HepG2 (cell line): ENCODE data around the gene NUP214. TPM values are rescaled to one million over a fixed set of nuclear protein-coding genes. Genes with fewer than 3 reads are reported as not detected.

Experiments used
- ATAC-seq: fragments of 200-7000 bp; cut with Tn5 transposase; 3 replicates; pipeline ENCODE4 v1.9.1; 2020; ENCODE audit warnings: mild to moderate bottlenecking, moderate library complexity
- BruUV-seq: library from RNA; stranded (reverse); fragments of 400-500 nt; replicated peaks from 2 replicates; lab custom pipeline; 2021; lab: Mats Ljungman, UMichigan
- CTCF ChIA-PET: fragments of 300-600 bp; formaldehyde crosslinking; extraction: SDS; loops from one replicate; lab custom pipeline; 2021; ENCODE audit warnings: low total read pairs, inconsistent platforms, low intra/inter-chr PET ratio; lab: Yijun Ruan, JAX
- POLR2A ChIA-PET: fragments of 350-600 bp; sonication (Branson Sonifier 250); formaldehyde crosslinking; loops from one replicate; lab custom pipeline; 2020; ENCODE audit warnings: antibody characterized with exemption, inconsistent platforms; lab: Yijun Ruan, JAX
- DNase-seq: peaks from one replicate; pipeline ENCODE4 v3.0.0-alpha.2; 2015; ENCODE audit warnings: low spot score
- FAIRE-seq: peaks from 3 replicates; lab custom pipeline; 2011; peaks lifted over from hg19 to GRCh38; lab: Jason Lieb, UNC
- H2AFZ ChIP-seq: one replicate; pipeline ENCODE4 v1.6.1; 2011; ENCODE audit warnings: low read length, inconsistent platforms
- H3K27ac ChIP-seq: fragments of 300-600 bp; 3 replicates; pipeline ENCODE4 v1.8.0; 2011; ENCODE audit warnings: mixed run types, mild to moderate bottlenecking, mixed read lengths, low read length, inconsistent platforms; ENCODE audit not compliant: insufficient read depth; ENCODE audit errors: extremely low read length
- H3K27me3 ChIP-seq, 2 experiments: fragments of 200-600 bp in 1 of 2; 2 replicates in 1 of 2; 3 replicates in 1 of 2; pipeline versions ENCODE4 v1.6.0 to v1.8.0; 2011; ENCODE audit warnings: low read length in 2 of 2, mild to moderate bottlenecking in 2 of 2, moderate library complexity in 2 of 2, inconsistent platforms in 1 of 2; ENCODE audit not compliant: insufficient read depth in 2 of 2, control insufficient read depth in 1 of 2
- H3K36me3 ChIP-seq, 2 experiments: fragments of 200-600 bp in 1 of 2; replicated peaks in 1 of 2; 2 replicates in 1 of 2; 3 replicates in 1 of 2; pipeline versions ENCODE4 v1.5.1 to v1.8.0; 2011; ENCODE audit warnings: low read length in 2 of 2, inconsistent platforms in 1 of 2; ENCODE audit not compliant: insufficient read depth in 2 of 2, control insufficient read depth in 1 of 2
- H3K4me1 ChIP-seq: 2 replicates; pipeline ENCODE4 v1.5.1; 2012; ENCODE audit warnings: low read length, inconsistent platforms; ENCODE audit not compliant: insufficient read depth
- H3K4me2 ChIP-seq: 2 replicates; pipeline ENCODE4 v1.6.0; 2011; ENCODE audit warnings: low read depth, low read length, inconsistent platforms
- H3K4me3 ChIP-seq, 3 experiments: fragments of 200-600 bp in 1 of 3; sonication (generic), shearing (Covaris generic) in 1 of 3; replicated peaks in 1 of 3; 2 replicates each; pipeline ENCODE4 v1.5.1; 2011 to 2016; ENCODE audit warnings: low read length in 3 of 3, inconsistent platforms in 2 of 3, low read depth in 2 of 3, mild to moderate bottlenecking in 2 of 3, control low read depth in 1 of 3, mixed read lengths in 1 of 3; ENCODE audit not compliant: insufficient read depth in 1 of 3
- H3K79me2 ChIP-seq: one replicate; pipeline ENCODE4 v1.6.1; 2011; ENCODE audit warnings: low read length, inconsistent platforms; ENCODE audit not compliant: insufficient read depth
- H3K9ac ChIP-seq: 2 replicates; pipeline ENCODE4 v1.6.0; 2011; ENCODE audit warnings: mild to moderate bottlenecking, low read depth, low read length, inconsistent platforms; ENCODE audit not compliant: insufficient read depth
- H3K9me3 ChIP-seq: 2 replicates; pipeline ENCODE4 v1.5.1; 2012; ENCODE audit warnings: mild to moderate bottlenecking, low read length
- H4K20me1 ChIP-seq: 2 replicates; pipeline ENCODE4 v1.6.0; 2011; ENCODE audit warnings: inconsistent platforms, mild to moderate bottlenecking, low read length, moderate library complexity; ENCODE audit not compliant: insufficient read depth
- AHR ChIP-seq: IDR thresholded peaks from 2 replicates; pipeline ENCODE4 v1.6.1; 2018; ENCODE audit warnings: missing genetic modification reagents, missing compliant biosample characterization
- DMTF1 ChIP-seq: sonication (generic); formaldehyde crosslinking; IDR thresholded peaks from 2 replicates; pipeline ENCODE4 v1.4.0; 2020; ENCODE audit warnings: mild to moderate bottlenecking, missing genetic modification reagents
- HOXA3 ChIP-seq: sonication (generic); formaldehyde crosslinking; IDR thresholded peaks from 2 replicates; pipeline ENCODE4 v1.5.0; 2020; ENCODE audit warnings: missing genetic modification reagents
- PHF8 ChIP-seq: sonication (generic); formaldehyde crosslinking; IDR thresholded peaks from 2 replicates; pipeline ENCODE4 v1.5.0; 2020; ENCODE audit warnings: missing genetic modification reagents
- RAD51 ChIP-seq: fragments of 450-650 bp; IDR thresholded peaks from 2 replicates; pipeline ENCODE4 v1.6.1; 2016; ENCODE audit warnings: borderline replicate concordance
- ZBTB1 ChIP-seq: sonication (generic); formaldehyde crosslinking; IDR thresholded peaks from 2 replicates; pipeline ENCODE4 v1.4.0; 2020; ENCODE audit warnings: missing genetic modification reagents, borderline replicate concordance
- ZBTB7A ChIP-seq: sonication (generic); formaldehyde crosslinking; IDR thresholded peaks from 2 replicates; pipeline ENCODE4 v1.8.0; 2022; ENCODE audit warnings: mild to moderate bottlenecking, missing genetic modification reagents
- ZMYM2 ChIP-seq: sonication (generic); formaldehyde crosslinking; IDR thresholded peaks from 2 replicates; pipeline ENCODE4 v1.8.0; 2022; ENCODE audit warnings: mild to moderate bottlenecking, missing genetic modification reagents
- ZNF12 ChIP-seq: sonication (generic); formaldehyde crosslinking; IDR thresholded peaks from 2 replicates; pipeline ENCODE4 v1.5.0; 2020; ENCODE audit warnings: missing genetic modification reagents
- ZNF263 ChIP-seq: sonication (generic); formaldehyde crosslinking; IDR thresholded peaks from 2 replicates; pipeline ENCODE4 v1.4.0; 2020; ENCODE audit warnings: missing genetic modification reagents
- ZNF777 ChIP-seq: sonication (generic); formaldehyde crosslinking; IDR thresholded peaks from 2 replicates; pipeline ENCODE4 v1.4.0; 2020; ENCODE audit warnings: missing genetic modification reagents
- WGBS: methylation state at CpG from one replicate; pipeline ENCODE4 v1.1.6; 2017; ENCODE audit warnings: low lambda C conversion rate; 5-methylcytosine and 5-hydroxymethylcytosine counted together
- in situ Hi-C: cut with HindIII; loops from 2 replicates; pipeline ENCODE4 v1.10.0; 2017; ENCODE audit warnings: low pct_unique_long_range_greater_than_20kb; ENCODE audit not compliant: extremely low pct_ligation_motif_present
- intact Hi-C: fragments of 100-400 bp; cut with micrococcal nuclease; formaldehyde crosslinking; loops from one replicate; pipeline ENCODE4 v1.10.0; 2022; ENCODE audit not compliant: unreplicated experiment
- polyA plus RNA-seq, 8 experiments: library from polyadenylated mRNA; depleted of rRNA in 3 of 8; stranded (reverse) in 7 of 8; unstranded in 1 of 8; fragments of >200 nt; fragmentation: Illumina TruSeq in 4 of 8; extraction: Trizol in 4 of 8; gene quantifications; 2 replicates each; pipeline versions ENCODE4 v1.2.1 to v1.2.3, GENCODE V29; 2011 to 2016; ENCODE audit warnings: low read depth in 4 of 8, missing spikeins in 1 of 8, mixed read lengths in 1 of 8; ENCODE audit not compliant: insufficient read depth in 1 of 8
- total RNA-seq, 5 experiments: library from RNA; depleted of rRNA; stranded (reverse); fragments of >200 nt; fragmentation: Illumina TruSeq; extraction: Trizol; gene quantifications; 2 replicates each; pipeline ENCODE4 v1.2.3, GENCODE V29; 2016; ENCODE audit warnings: low read depth in 1 of 5

The NUP214 gene
- total and polyA plus RNA-seq, 2 of the 13 experiments (the other 11 are each of a cell fraction or from before 2014, with no cell fraction given): 8.4 to 16.0 TPM

- Histone ChIP-seq H3K9me3 (no peaks in the 10 kb centered on the region), H2AFZ (no peak overlapping the region), H3K36me3 (no peaks in the 10 kb centered on the region), H3K9ac (no peak overlapping the region; the same call in 1 of the 2 replicates), H3K4me3 (peak overlapping the region; percentile 23 to 57 (median 45); a peak in 4 of 6 replicates), H4K20me1 (no peaks in the 10 kb centered on the region), H3K4me1 (peaks cover 30% of the 10 kb centered on the region), H3K4me2 (peak overlapping the region; percentile 59), H3K27me3 (peaks cover 4 to 57% of the 10 kb centered on the region in 2 experiments; a peak in 4 of 5 replicates), H3K27ac (no peak overlapping the region), H3K79me2 (no peaks in the 10 kb centered on the region)
- no TSS peak for BruUV-seq
- intact Hi-C loops (no loop called here), in situ Hi-C loops (no loop called here)
- no peak for DNase-seq
- no peak for FAIRE-seq
- TF ChIP-seq DMTF1: no peak
- TF ChIP-seq HOXA3 (CRISPR knock-in tag): no peak
- peak; percentile 72 for TF ChIP-seq ZNF263 (CRISPR knock-in tag)
- 0 out of 2 replicates have a peak, but pooled peaks have one; percentile 35 for TF ChIP-seq ZMYM2 (CRISPR knock-in tag)
- peak; percentile 80 for TF ChIP-seq ZNF777 (CRISPR knock-in tag)
- no peak for TF ChIP-seq AHR (CRISPR knock-in tag)
- 0 out of 2 replicates have a peak, but pooled peaks have one; percentile 25 for TF ChIP-seq ZBTB7A
- no peak for TF ChIP-seq PHF8 (CRISPR knock-in tag)
- no peak for TF ChIP-seq ZBTB1
- 0 out of 2 replicates have a peak, but pooled peaks have one; percentile 22 for TF ChIP-seq ZNF12
- TF ChIP-seq RAD51: no peak
- 33% methylated on average over 15 of the region's 16 CpGs for WGBS
- CTCF ChIA-PET: no interaction called here
- POLR2A ChIA-PET: interaction anchor here (1.5 to 4.5 kb wide), 3 partner anchors 11 to 29 kb away, joined by 3 to 19 read pairs (median 5); partner anchors contain the start of gene NUP214
- ATAC-seq: no peak
Observed at GRCh38 chr9:131095666-131096268, 29.6 kb upstream of the NUP214 start.
